ENCODE results near the gene LRFN2.

LRFN2 gene

GRCh38 chr6:40500227-40500626 is 86.9 kb downstream of the LRFN2 start:
- no peak for DNase-seq (ENCODE audit: low read depth)
- no peak overlapping the region for H3K4me3 ChIP-seq (ENCODE audit: low read length)
- no peak for TF ChIP-seq CTCF (conservative IDR thresholded peaks at IDR 0.05; ENCODE audit: low read length)

GRCh38 chr6:40499215-40499614 is 87.9 kb downstream of the LRFN2 start:
- no peak overlapping the region for H3K4me3 ChIP-seq (ENCODE audit: low read length)
- no peak for DNase-seq (ENCODE audit: low read depth)
- TF ChIP-seq CTCF (conservative IDR thresholded peaks at IDR 0.05; ENCODE audit: low read length) = no peak

GRCh38 chr6:40498148-40498547 is 89.0 kb downstream of the LRFN2 start:
- no peak for TF ChIP-seq CTCF (conservative IDR thresholded peaks at IDR 0.05; ENCODE audit: low read length)
- DNase-seq (ENCODE audit: low read depth) = no peak
- H3K4me3 ChIP-seq (ENCODE audit: low read length) = no peak overlapping the region

- TF ChIP-seq CTCF (conservative IDR thresholded peaks at IDR 0.05; ENCODE audit: low read length) = no peak
- no peak for DNase-seq (ENCODE audit: low read depth)
- no peak overlapping the region for H3K4me3 ChIP-seq (ENCODE audit: low read length)
Observed at GRCh38 chr6:40492187-40492586, 95.0 kb downstream of the LRFN2 start.

GRCh38 chr6:40490508-40490907 is 96.7 kb downstream of the LRFN2 start:
- no peak overlapping the region for H3K4me3 ChIP-seq (ENCODE audit: low read length)
- no peak for TF ChIP-seq CTCF (conservative IDR thresholded peaks at IDR 0.05; ENCODE audit: low read length)
- no peak for DNase-seq (ENCODE audit: low read depth)

GRCh38 chr6:40489798-40490197 is 97.4 kb downstream of the LRFN2 start:
- no peak for TF ChIP-seq CTCF (conservative IDR thresholded peaks at IDR 0.05; ENCODE audit: low read length)
- no peak overlapping the region for H3K4me3 ChIP-seq (ENCODE audit: low read length)
- no peak for DNase-seq (ENCODE audit: low read depth)

- H3K4me3 ChIP-seq (ENCODE audit: low read length) = no peak overlapping the region
- no peak for DNase-seq (ENCODE audit: low read depth)
- TF ChIP-seq CTCF (conservative IDR thresholded peaks at IDR 0.05; ENCODE audit: low read length) = no peak
Observed at GRCh38 chr6:40486576-40486975, 100.6 kb downstream of the LRFN2 start.

All from AG10803 (cell line).